ENCODE data around the gene MYBL2. TPM values are rescaled to one million over a fixed set of nuclear protein-coding genes. Genes with fewer than 3 reads are reported as not detected.

MYBL2 gene
- total RNA-seq, 1 experiment from 2014 or later = 25.7 TPM

GRCh38 chr20:43721097-43721428 is 54.1 kb downstream of the MYBL2 start:
- DNase-seq (ENCODE audit: extremely low read depth, low read depth) = no peak

GRCh38 chr20:43721429-43722152 is 54.7 kb downstream of the MYBL2 start:
- DNase-seq (ENCODE audit: extremely low read depth, low read depth) = no peak

- no peak for DNase-seq (ENCODE audit: extremely low read depth, low read depth)
Measured at GRCh38 chr20:43722153-43722505, 55.2 kb downstream of the MYBL2 start.

GRCh38 chr20:43723186-43723585 is 56.3 kb downstream of the MYBL2 start:
- DNase-seq (ENCODE audit: extremely low read depth, low read depth) = no peak

GRCh38 chr20:43723735-43724134 is 56.8 kb downstream of the MYBL2 start:
- no peak for DNase-seq (ENCODE audit: extremely low read depth, low read depth)

GRCh38 chr20:43724383-43724782 is 57.5 kb downstream of the MYBL2 start:
- DNase-seq (ENCODE audit: extremely low read depth, low read depth) = no peak

GRCh38 chr20:43725666-43726065 is 58.8 kb downstream of the MYBL2 start:
- DNase-seq (ENCODE audit: extremely low read depth, low read depth) = no peak

GRCh38 chr20:43726333-43726732 is 59.4 kb downstream of the MYBL2 start:
- no peak for DNase-seq (ENCODE audit: extremely low read depth, low read depth)

- no peak for DNase-seq (ENCODE audit: extremely low read depth, low read depth)
Measured at GRCh38 chr20:43726811-43727338, 60.0 kb downstream of the MYBL2 start, which contains the start of gene GTSF1L. GTSF1L (minus strand) TSS chr20:43727002; CDS start chr20:43726694, 308 bp downstream.

- DNase-seq (ENCODE audit: extremely low read depth, low read depth) = no peak
Measured at GRCh38 chr20:43727980-43728590, 61.2 kb downstream of the MYBL2 start.

- DNase-seq (ENCODE audit: extremely low read depth, low read depth) = no peak
Measured at GRCh38 chr20:43728686-43729255, 61.9 kb downstream of the MYBL2 start.

GRCh38 chr20:43731469-43731868 is 64.6 kb downstream of the MYBL2 start:
- no peak for DNase-seq (ENCODE audit: extremely low read depth, low read depth)

GRCh38 chr20:43731927-43732326 is 65.0 kb downstream of the MYBL2 start:
- DNase-seq (ENCODE audit: extremely low read depth, low read depth) = no peak

GRCh38 chr20:43736588-43737158 is 69.8 kb downstream of the MYBL2 start:
- DNase-seq (ENCODE audit: extremely low read depth, low read depth) = no peak

GRCh38 chr20:43737925-43738324 is 71.0 kb downstream of the MYBL2 start:
- DNase-seq (ENCODE audit: extremely low read depth, low read depth) = no peak

GRCh38 chr20:43739148-43739749 is 72.3 kb downstream of the MYBL2 start:
- no peak for DNase-seq (ENCODE audit: extremely low read depth, low read depth)

GRCh38 chr20:43740642-43741041 is 73.7 kb downstream of the MYBL2 start:
- no peak for DNase-seq (ENCODE audit: extremely low read depth, low read depth)

GRCh38 chr20:43744151-43744611 is 77.3 kb downstream of the MYBL2 start:
- no peak for DNase-seq (ENCODE audit: extremely low read depth, low read depth)

- no peak for DNase-seq (ENCODE audit: extremely low read depth, low read depth)
Measured at GRCh38 chr20:43744966-43745730, 78.2 kb downstream of the MYBL2 start.

Data from NCI-H460 (cell line).